H1 (cell line): Measurements from ENCODE around the gene CFAP210. TPM values are rescaled to one million over a fixed set of nuclear protein-coding genes. Genes with fewer than 3 reads are reported as not detected.

Experiments used
- CTCF ChIA-PET: fragments of 300-600 bp; sonication (Branson Sonifier 250); formaldehyde crosslinking; loops from one replicate; lab custom pipeline; 2021; ENCODE audit not compliant: partially characterized antibody; lab: Charles Lee
- POLR2A ChIA-PET: fragments of 300-600 bp; sonication (Branson Sonifier 250); formaldehyde crosslinking; loops from one replicate; lab custom pipeline; 2021; ENCODE audit warnings: inconsistent platforms; ENCODE audit not compliant: partially characterized antibody; lab: Charles Lee
- DNase-seq, 2 experiments: peaks; one replicate each; pipeline versions ENCODE4 v3.0.0 to v3.0.0-alpha.2; 2010 to 2022; ENCODE audit warnings: low spot score in 2 of 2, low read depth in 1 of 2, mixed read lengths in 1 of 2
- FAIRE-seq: peaks from 2 replicates; lab custom pipeline; 2011; peaks lifted over from hg19 to GRCh38; lab: Jason Lieb, UNC
- H2AFZ ChIP-seq: 2 replicates; pipeline ENCODE4 v1.8.1; 2012; ENCODE audit warnings: low read length, inconsistent platforms
- H2AK5ac ChIP-seq: 2 replicates; pipeline ENCODE4 v1.6.1; 2013; ENCODE audit warnings: low read depth, low read length
- H2BK120ac ChIP-seq: replicated peaks from 2 replicates; pipeline ENCODE3; 2013; ENCODE audit warnings: low read depth, low read length, inconsistent platforms
- H2BK12ac ChIP-seq: 2 replicates; pipeline ENCODE4 v1.6.1; 2013; ENCODE audit warnings: low read depth, low read length
- H2BK15ac ChIP-seq: 2 replicates; pipeline ENCODE4 v1.6.1; 2013; ENCODE audit warnings: low read length
- H2BK20ac ChIP-seq: 2 replicates; pipeline ENCODE4 v1.6.1; 2013; ENCODE audit warnings: low read length
- H2BK5ac ChIP-seq: 2 replicates; pipeline ENCODE4 v1.6.1; 2013; ENCODE audit warnings: low read depth, low read length
- H3K14ac ChIP-seq: 2 replicates; pipeline ENCODE4 v1.6.1; 2013; ENCODE audit warnings: inconsistent platforms; ENCODE audit not compliant: insufficient read length
- H3K18ac ChIP-seq: 2 replicates; pipeline ENCODE4 v1.6.1; 2013; ENCODE audit warnings: low read length; ENCODE audit errors: extremely low read depth
- H3K23ac ChIP-seq: 2 replicates; pipeline ENCODE4 v1.6.1; 2013; ENCODE audit warnings: inconsistent platforms; ENCODE audit not compliant: insufficient read length
- H3K23me2 ChIP-seq: 2 replicates; pipeline ENCODE4 v1.6.1; 2013; ENCODE audit warnings: low read depth, low read length
- H3K27ac ChIP-seq: 2 replicates; pipeline ENCODE4 v1.6.1; 2011; ENCODE audit warnings: low read depth, low read length, inconsistent platforms
- H3K27me3 ChIP-seq, 4 experiments: replicated peaks in 1 of 4; 1 replicate in 1 of 4; 2 replicates in 3 of 4; pipeline versions ENCODE4 v1.6.1 to v1.8.1; 2011 to 2013; ENCODE audit warnings: low read length in 3 of 4, mild to moderate bottlenecking in 3 of 4, inconsistent platforms in 2 of 4, mixed read lengths in 2 of 4, moderate library complexity in 1 of 4; ENCODE audit not compliant: control insufficient read depth in 3 of 4, insufficient read depth in 3 of 4; ENCODE audit errors: extremely low read depth in 1 of 4
- H3K36me3 ChIP-seq, 4 experiments: 2 replicates each; pipeline versions ENCODE4 v1.6.1 to v1.8.1; 2011 to 2013; ENCODE audit warnings: mild to moderate bottlenecking in 4 of 4, low read length in 3 of 4, moderate library complexity in 2 of 4, control low read depth in 1 of 4, inconsistent platforms in 1 of 4; ENCODE audit not compliant: insufficient read depth in 4 of 4, control insufficient read depth in 2 of 4
- H3K4ac ChIP-seq: replicated peaks from 2 replicates; pipeline ENCODE3; 2013; ENCODE audit warnings: low read length, low read depth, mixed read lengths, inconsistent platforms; ENCODE audit not compliant: insufficient read length
- H3K4me1 ChIP-seq, 4 experiments: replicated peaks in 1 of 4; 1 replicate in 1 of 4; 2 replicates in 3 of 4; pipeline versions ENCODE4 v1.6.1 to v1.8.1; 2011 to 2013; ENCODE audit warnings: low read length in 3 of 4, inconsistent platforms in 2 of 4, mixed read lengths in 1 of 4; ENCODE audit not compliant: insufficient read depth in 4 of 4, control insufficient read depth in 3 of 4
- H3K4me2 ChIP-seq, 2 experiments: 2 replicates each; pipeline versions ENCODE4 v1.6.1 to v1.8.1; 2011 to 2013; ENCODE audit warnings: low read depth in 2 of 2, low read length in 2 of 2, control low read depth in 1 of 2, inconsistent platforms in 1 of 2, mild to moderate bottlenecking in 1 of 2; ENCODE audit not compliant: insufficient read depth in 1 of 2
- H3K4me3 ChIP-seq, 4 experiments: fragments of 200-600, 300-600 bp in 1 of 4; sonication (generic), shearing (Covaris generic), sonication (Bioruptor Twin) in 1 of 4; 2 replicates each; pipeline versions ENCODE4 v1.5.1 to v1.8.1; 2011 to 2016; ENCODE audit warnings: low read length in 4 of 4, low read depth in 3 of 4, control low read depth in 2 of 4, inconsistent platforms in 2 of 4, mild to moderate bottlenecking in 2 of 4, mixed read lengths in 1 of 4, moderate library complexity in 1 of 4; ENCODE audit not compliant: insufficient read depth in 2 of 4; ENCODE audit errors: extremely low read depth in 1 of 4
- H3K56ac ChIP-seq: replicated peaks from 2 replicates; pipeline ENCODE3; 2013; ENCODE audit warnings: low read depth, mild to moderate bottlenecking, mixed read lengths, low read length, inconsistent platforms; ENCODE audit not compliant: insufficient read length
- H3K79me1 ChIP-seq: 2 replicates; pipeline ENCODE4 v1.6.1; 2013; ENCODE audit warnings: low read depth, low read length, control low read depth
- H3K79me2 ChIP-seq, 2 experiments: 2 replicates each; pipeline versions ENCODE4 v1.6.1 to v1.8.1; 2012 to 2013; ENCODE audit warnings: low read length in 2 of 2, mild to moderate bottlenecking in 2 of 2, inconsistent platforms in 1 of 2; ENCODE audit not compliant: insufficient read depth in 2 of 2, control insufficient read depth in 1 of 2
- H3K9ac ChIP-seq, 4 experiments: replicated peaks in 1 of 4; 1 replicate in 1 of 4; 2 replicates in 3 of 4; pipeline versions ENCODE4 v1.6.1 to v1.8.1; 2011 to 2013; ENCODE audit warnings: low read depth in 3 of 4, low read length in 3 of 4, control low read depth in 2 of 4, mild to moderate bottlenecking in 2 of 4, moderate library complexity in 2 of 4, inconsistent platforms in 1 of 4; ENCODE audit errors: extremely low read depth in 1 of 4
- H3K9me3 ChIP-seq, 2 experiments: 2 replicates each; pipeline versions ENCODE4 v1.6.1 to v1.8.1; 2012 to 2013; ENCODE audit warnings: mild to moderate bottlenecking in 2 of 2, moderate library complexity in 2 of 2, control low read depth in 1 of 2, inconsistent platforms in 1 of 2, low read depth in 1 of 2, low read length in 1 of 2, mixed read lengths in 1 of 2; ENCODE audit not compliant: insufficient read depth in 2 of 2
- H4K20me1 ChIP-seq, 2 experiments: replicated peaks in 1 of 2; 2 replicates each; pipeline versions ENCODE3 to v1.8.1; 2011 to 2013; ENCODE audit warnings: inconsistent platforms in 2 of 2, low read length in 2 of 2, mild to moderate bottlenecking in 1 of 2; ENCODE audit not compliant: insufficient read depth in 2 of 2, control insufficient read depth in 1 of 2
- H4K5ac ChIP-seq: 2 replicates; pipeline ENCODE4 v1.6.1; 2013; ENCODE audit warnings: low read length, low read depth, mixed read lengths, inconsistent platforms; ENCODE audit not compliant: insufficient read length
- H4K8ac ChIP-seq: 2 replicates; pipeline ENCODE4 v1.8.0; 2013; ENCODE audit warnings: mild to moderate bottlenecking, moderate library complexity, low read length, inconsistent platforms; ENCODE audit not compliant: insufficient read depth; ENCODE audit errors: extremely low read depth
- H4K91ac ChIP-seq: replicated peaks from 2 replicates; pipeline ENCODE3; 2013; ENCODE audit warnings: low read length, mixed read lengths, inconsistent platforms; ENCODE audit not compliant: insufficient read length
- E2F6 ChIP-seq: IDR thresholded peaks from 2 replicates; pipeline ENCODE4 v1.6.1; 2012; ENCODE audit warnings: inconsistent platforms
- TCF12 ChIP-seq: IDR thresholded peaks from 2 replicates; pipeline ENCODE4 v1.6.1; 2011; ENCODE audit warnings: low read depth, mild to moderate bottlenecking, low read length
- TEAD4 ChIP-seq: IDR thresholded peaks from 2 replicates; pipeline ENCODE4 v1.6.1; 2012; ENCODE audit warnings: low read depth, low read length, inconsistent platforms, mixed read lengths
- WGBS, 2 experiments: shearing (Covaris generic) in 1 of 2; methylation state at CpG; one replicate each; pipeline versions ENCODE4 v1.1.6 to v1.1.7; 2013 to 2015; ENCODE audit warnings: low lambda C conversion rate in 2 of 2, mixed read lengths in 2 of 2, inconsistent platforms in 1 of 2, low coverage in 1 of 2, missing lambda C conversion rate in 1 of 2; ENCODE audit not compliant: insufficient replicate concordance in 2 of 2, insufficient coverage in 1 of 2, insufficient read length in 1 of 2; ENCODE audit errors: extremely low coverage in 1 of 2, missing lambda C conversion rate in 1 of 2; 5-methylcytosine and 5-hydroxymethylcytosine counted together
- polyA plus RNA-seq, 7 experiments: library from polyadenylated mRNA; depleted of rRNA in 3 of 7; stranded (reverse) in 5 of 7; unstranded in 2 of 7; fragments of >200 nt in 5 of 7; fragments of 200-250 nt in 2 of 7; gene quantifications; 1 replicate in 5 of 7; 2 replicates in 1 of 7; 4 replicates in 1 of 7; pipeline versions ENCODE4 v1.2.1 to v1.2.3, GENCODE V29; 2011 to 2013; ENCODE audit warnings: missing spikeins in 2 of 7, mixed read lengths in 2 of 7
- total RNA-seq: library from RNA; stranded (reverse); fragmentation: NEBNext Ultra II Directional; extraction: Animal tissue kit (Norgen Biotek cat#: 25700); gene quantifications from 2 replicates; pipeline ENCODE4 v1.2.1, GENCODE V29; 2021

Gene CFAP210
- total and polyA plus RNA-seq, 2 of the 8 experiments (the other 6 are each of a cell fraction or from before 2014, with no cell fraction given), result 0.06 to 0.37 TPM

GRCh38 chr2:169662744-169663143, 31.5 kb downstream of the CFAP210 start:
- no peak overlapping the region for H3K18ac ChIP-seq
- POLR2A ChIA-PET, result interaction anchor here (0.6 kb wide), 1 partner anchor 81 kb away, joined by 4 read pairs; no protein-coding TSS in a partner anchor
- no peak overlapping the region for H2AFZ ChIP-seq
- H4K91ac ChIP-seq, result no peak overlapping the region
- no peaks in the 10 kb centered on the region for H3K79me2 ChIP-seq
- FAIRE-seq (no peak), DNase-seq (no peak)
- WGBS, 2 experiments, result 94% methylated on average over 1 of the region's 1 CpG; no CpG with 5 or more reads in 1 of the 2 experiments
- no peak overlapping the region for H3K4ac ChIP-seq
- H3K4me1 ChIP-seq, result no peaks in the 10 kb centered on the region
- TF ChIP-seq TEAD4 (no peak), E2F6 (no peak), TCF12 (no peak)
- H3K4me2 ChIP-seq, result no peak overlapping the region
- H3K36me3 ChIP-seq, result no peaks in the 10 kb centered on the region
- H3K9me3 ChIP-seq, result no peaks in the 10 kb centered on the region
- no peak overlapping the region for H3K14ac ChIP-seq
- no peak overlapping the region for H2AK5ac ChIP-seq
- H4K5ac ChIP-seq, result no peak overlapping the region
- H3K27ac ChIP-seq, result no peak overlapping the region
- H3K56ac ChIP-seq, result no peak overlapping the region
- H3K9ac ChIP-seq, result no peak overlapping the region
- no peak overlapping the region for H2BK5ac ChIP-seq
- H3K27me3 ChIP-seq, result no peaks in the 10 kb centered on the region
- no peak overlapping the region for H2BK20ac ChIP-seq
- no peak overlapping the region for H4K8ac ChIP-seq
- H2BK12ac ChIP-seq, result no peak overlapping the region
- H2BK120ac ChIP-seq, result no peak overlapping the region
- H3K23me2 ChIP-seq, result no peaks in the 10 kb centered on the region
- H3K23ac ChIP-seq, result no peak overlapping the region
- H3K79me1 ChIP-seq, result no peaks in the 10 kb centered on the region
- no peak overlapping the region for H3K4me3 ChIP-seq
- no peaks in the 10 kb centered on the region for H4K20me1 ChIP-seq
- CTCF ChIA-PET, result interaction anchor here (0.8 kb wide), 1 partner anchor 9 kb away, joined by 3 read pairs; no protein-coding TSS in a partner anchor
- no peak overlapping the region for H2BK15ac ChIP-seq
